GM21528 (cell line): Measurements from ENCODE around the gene ZCCHC3.

Source experiments
- ATAC-seq: cut with Tn5 transposase; IDR thresholded peaks from one replicate; pipeline ENCODE4 v1.9.1; 2021; ENCODE audit warnings: mild to moderate bottlenecking, moderate library complexity; ENCODE audit not compliant: unreplicated experiment, low FRiP score

ZCCHC3 gene

GRCh38 chr20:278607-279571 lies 18.5 kb upstream of the ZCCHC3 start:
- ATAC-seq: no peak

- no peak for ATAC-seq
These were observed 13.2 kb upstream of the ZCCHC3 start for GRCh38 chr20:284172-284571.

GRCh38 chr20:286508-286907 lies 10.9 kb upstream of the ZCCHC3 start:
- no peak for ATAC-seq

GRCh38 chr20:288956-289692 lies 8.2 kb upstream of the ZCCHC3 start:
- ATAC-seq: no peak

GRCh38 chr20:289693-290083 lies 7.7 kb upstream of the ZCCHC3 start:
- ATAC-seq: no peak

GRCh38 chr20:290084-290831 lies 7.1 kb upstream of the ZCCHC3 start, which contains the start of gene C20orf96:
Gene C20orf96, minus strand, starts transcription at chr20:290750. Its CDS starts 140 bp downstream, at chr20:290610.
- peak; percentile 89 for ATAC-seq

GRCh38 chr20:294602-295001 lies 2.8 kb upstream of the ZCCHC3 start:
- no peak for ATAC-seq

- no peak for ATAC-seq
These were observed 1.6 kb upstream of the ZCCHC3 start for GRCh38 chr20:295804-296203.

GRCh38 chr20:297925-298775 lies 780 bp downstream of the ZCCHC3 start:
- ATAC-seq: peak; percentile 28

GRCh38 chr20:298776-299391 lies 1.5 kb downstream of the ZCCHC3 start:
- no peak for ATAC-seq

- no peak for ATAC-seq
These were observed 3.1 kb downstream of the ZCCHC3 start for GRCh38 chr20:300345-300990.

- no peak for ATAC-seq
These were observed 4.8 kb downstream of the ZCCHC3 start for GRCh38 chr20:301886-302848.

- ATAC-seq: no peak
These were observed 8.4 kb downstream of the ZCCHC3 start for GRCh38 chr20:305745-306144.

GRCh38 chr20:308427-309038 lies 11.2 kb downstream of the ZCCHC3 start:
- ATAC-seq: no peak

- ATAC-seq: no peak
These were observed 12.0 kb downstream of the ZCCHC3 start for GRCh38 chr20:309306-309840.

- ATAC-seq: peak; percentile 98
These were observed 12.7 kb downstream of the ZCCHC3 start for GRCh38 chr20:309841-310644.
